ENCODE measurements around the gene CD248. TPM values are rescaled to one million over a fixed set of nuclear protein-coding genes. Genes with fewer than 3 reads are reported as not detected.

The CD248 gene
- total RNA-seq, 4 donors from 2014 or later = 4.6 to 24.8 (median 6.6) TPM

- Histone ChIP-seq H3K4me1 (peaks cover 27 to 30% of the 10 kb centered on the region in 2 donors), H3K27me3 (no peaks in the 10 kb centered on the region), H3K4me3 (replicated peaks in 1 of 3) (peak within 1 kb of the TSS; percentile 81 to 92 (median 90)), H3K36me3 (peaks cover 20 to 23% of the 10 kb centered on the region in 2 donors), H3K9me3 (no peaks in the 10 kb centered on the region), H3K27ac (peak within 1 kb of the TSS; percentile 61 to 81 (median 64))
- TF ChIP-seq CTCF (IDR thresholded peaks at IDR 0.05) (peak in 4 of 6 experiments; percentile 14 to 43 (median 28)), POLR2A (IDR thresholded peaks at IDR 0.05) (peak in 1 of 2 donors; percentile 80)
- 0 to 3% methylated on average over 9 to 18 of the region's 59 CpGs for WGBS, 2 donors
- DNase-seq = peak; percentile 98 to 99
- intact Hi-C loops (cut with DNase I) = no loop called here
Measured at GRCh38 chr11:66344550-66345315, 27.9 kb upstream of the CD248 start, which contains the start of gene BRMS1. Gene BRMS1 (minus strand): TSS chr11:66345104. CDS start chr11:66342234, 2,870 bp downstream.

- no peak overlapping the region for H3K27ac ChIP-seq
- no peak for DNase-seq
- H3K4me1 ChIP-seq = peaks cover 27 to 30% of the 10 kb centered on the region in 2 donors
- H3K9me3 ChIP-seq = no peaks in the 10 kb centered on the region
- TF ChIP-seq CTCF (IDR thresholded peaks at IDR 0.05) (no peak), POLR2A (IDR thresholded peaks at IDR 0.05) (no peak)
- H3K4me3 ChIP-seq (replicated peaks in 1 of 3) = no peak overlapping the region
- H3K27me3 ChIP-seq = no peaks in the 10 kb centered on the region
- WGBS, 2 donors = 93 to 95% methylated on average over 8 of the region's 8 CpGs
- H3K36me3 ChIP-seq = peaks cover 26 to 31% of the 10 kb centered on the region in 2 donors
- intact Hi-C loops (cut with DNase I) = no loop called here
Measured at GRCh38 chr11:66343176-66343575, 26.3 kb upstream of the CD248 start.

- intact Hi-C loops (cut with DNase I) = no loop called here
- Histone ChIP-seq H3K27ac (no peak overlapping the region), H3K4me1 (peaks cover 29 to 30% of the 10 kb centered on the region in 2 donors), H3K27me3 (no peaks in the 10 kb centered on the region), H3K9me3 (no peaks in the 10 kb centered on the region), H3K36me3 (peaks cover 31 to 32% of the 10 kb centered on the region in 2 donors), H3K4me3 (replicated peaks in 1 of 3) (no peak overlapping the region)
- TF ChIP-seq CTCF (IDR thresholded peaks at IDR 0.05) = no peak
- DNase-seq = no peak
- WGBS, 2 donors = 94 to 95% methylated on average over 18 to 21 of the region's 21 CpGs
Measured at GRCh38 chr11:66341502-66342126, 24.8 kb upstream of the CD248 start.

- H3K36me3 ChIP-seq = peaks cover 31 to 32% of the 10 kb centered on the region in 2 donors
- WGBS, 2 donors = 96 to 97% methylated on average over 19 to 24 of the region's 28 CpGs
- H3K27me3 ChIP-seq = no peaks in the 10 kb centered on the region
Measured at GRCh38 chr11:66340596-66341501, 24.0 kb upstream of the CD248 start.

More at GRCh38 chr11:66340596-66341501, 24.0 kb upstream of the CD248 start:
- intact Hi-C loops (cut with DNase I) = no loop called here
- peaks cover 28% of the 10 kb centered on the region in 2 donors for H3K4me1 ChIP-seq
- TF ChIP-seq POLR2A (IDR thresholded peaks at IDR 0.05) (no peak), CTCF (IDR thresholded peaks at IDR 0.05) (no peak)
- H3K4me3 ChIP-seq (replicated peaks in 1 of 3) = no peak overlapping the region
- no peak overlapping the region for H3K27ac ChIP-seq
- no peak for DNase-seq
- H3K9me3 ChIP-seq = no peaks in the 10 kb centered on the region
